Hepatocyte (in vitro differentiated cells): ENCODE results near the gene DNAJB11.

Source experiments
- CTCF ChIP-seq: fragments of 200-600 bp; sonication (generic); IDR thresholded peaks from 2 replicates; pipeline ENCODE4 v1.5.1; 2016; ENCODE audit warnings: antibody characterized with exemption, mild to moderate bottlenecking; ENCODE audit not compliant: poor library complexity
- EZH2 ChIP-seq: fragments of 200-600 bp; sonication (generic); IDR thresholded peaks from 2 replicates; pipeline ENCODE4 v1.6.1; 2016; ENCODE audit warnings: antibody characterized with exemption, mild to moderate bottlenecking, borderline replicate concordance

- TF ChIP-seq EZH2 (no peak), CTCF (no peak)
These were observed 42.5 kb downstream of the DNAJB11 start, which contains the start of gene AHSG for GRCh38 chr3:186612721-186613636.
